Colonic mucosa (tissue), 4 donors: ENCODE data around the gene C20orf173. TPM values are rescaled to one million over a fixed set of nuclear protein-coding genes. Genes with fewer than 3 reads are reported as not detected.
A peak's percentile ranks its signal among the peaks of the same experiment; 100 is the strongest.

Source experiments
- DNase-seq: peaks from one replicate; pipeline ENCODE4 v3.0.0-alpha.2; 2020
- H3K27ac ChIP-seq: fragments of 200-600 bp; one replicate; pipeline ENCODE4 v1.8.0; 2021
- H3K27me3 ChIP-seq: fragments of 200-600 bp; one replicate; pipeline ENCODE4 v1.8.0; 2021
- H3K36me3 ChIP-seq: fragments of 200-600 bp; one replicate; pipeline ENCODE4 v1.8.0; 2021
- H3K4me1 ChIP-seq: fragments of 200-600 bp; one replicate; pipeline ENCODE4 v1.8.0; 2021; ENCODE audit warnings: mild to moderate bottlenecking
- H3K4me3 ChIP-seq: fragments of 200-600 bp; one replicate; pipeline ENCODE4 v1.8.0; 2021
- H3K9ac ChIP-seq, 2 donors: one replicate each; pipeline ENCODE4 v1.7.0; 2013; ENCODE audit warnings: control low read depth in 2 of 2, low read depth in 2 of 2, low read length in 2 of 2
- H3K9me3 ChIP-seq: fragments of 200-600 bp; one replicate; pipeline ENCODE4 v1.8.0; 2021
- intact Hi-C: fragments of 100-400 bp; cut with DNase I; formaldehyde crosslinking; loops from one replicate; pipeline ENCODE4 v1.14.1; 2022
- total RNA-seq, 2 donors: library from RNA; stranded (reverse); fragmentation: NEBNext Ultra II Directional in 1 of 2; extraction: Animal tissue kit (Norgen Biotek cat#: 25700) in 1 of 2; gene quantifications; one replicate each; pipeline ENCODE4 v1.2.1, GENCODE V29; 2021
- TF ChIP-seq, protein P1 (sequence below): fragments of 200-600 bp; IDR thresholded peaks from one replicate; pipeline ENCODE4 v1.8.0; 2022; ENCODE audit warnings: antibody characterized with exemption, mild to moderate bottlenecking
- donor health status: healthy.
- donor health status: DM: no; HTN: no; CAD: no.
- donor health status: DM: no; HTN: no; CAD: no.

Gene C20orf173
- total RNA-seq, 2 donors from 2014 or later: not detected

DNA sequence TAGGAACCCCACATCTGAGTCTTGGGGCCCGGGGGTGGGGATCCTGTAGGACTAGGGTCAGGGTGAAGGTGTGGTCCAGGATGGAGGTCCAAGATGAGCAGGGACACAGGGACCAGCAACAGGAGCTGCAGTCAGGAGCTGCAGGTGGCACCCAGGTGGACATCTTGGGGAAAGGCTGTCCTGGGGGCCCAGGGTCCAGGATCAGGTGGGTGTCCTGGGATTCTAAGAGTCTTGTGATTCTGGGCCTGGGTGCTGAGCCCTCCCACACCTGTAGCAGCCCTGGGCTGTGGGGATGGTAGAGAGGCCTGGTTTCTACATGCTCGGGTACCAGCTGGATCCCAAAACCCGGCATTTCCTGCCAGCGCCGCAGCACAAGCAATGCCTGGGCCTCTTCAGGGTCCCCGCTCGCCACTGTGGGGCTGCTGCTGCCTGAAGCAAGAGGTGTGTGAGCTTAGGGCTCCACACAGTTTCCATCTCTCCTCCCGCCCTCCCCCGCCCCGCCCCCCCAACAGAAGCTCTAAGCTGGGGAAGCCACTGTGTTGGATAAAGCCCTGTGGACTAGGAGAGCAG is 33.2 kb upstream of the C20orf173 start:
- Histone ChIP-seq H3K27me3 (no peaks in the 10 kb centered on the region), H3K9me3 (no peaks in the 10 kb centered on the region), H3K9ac (no peak overlapping the region), H3K36me3 (no peaks in the 10 kb centered on the region), H3K4me1 (no peaks in the 10 kb centered on the region), H3K27ac (no peak overlapping the region), H3K4me3 (no peak overlapping the region)
- DNase-seq: no peak
- TF ChIP-seq, protein P1, sequence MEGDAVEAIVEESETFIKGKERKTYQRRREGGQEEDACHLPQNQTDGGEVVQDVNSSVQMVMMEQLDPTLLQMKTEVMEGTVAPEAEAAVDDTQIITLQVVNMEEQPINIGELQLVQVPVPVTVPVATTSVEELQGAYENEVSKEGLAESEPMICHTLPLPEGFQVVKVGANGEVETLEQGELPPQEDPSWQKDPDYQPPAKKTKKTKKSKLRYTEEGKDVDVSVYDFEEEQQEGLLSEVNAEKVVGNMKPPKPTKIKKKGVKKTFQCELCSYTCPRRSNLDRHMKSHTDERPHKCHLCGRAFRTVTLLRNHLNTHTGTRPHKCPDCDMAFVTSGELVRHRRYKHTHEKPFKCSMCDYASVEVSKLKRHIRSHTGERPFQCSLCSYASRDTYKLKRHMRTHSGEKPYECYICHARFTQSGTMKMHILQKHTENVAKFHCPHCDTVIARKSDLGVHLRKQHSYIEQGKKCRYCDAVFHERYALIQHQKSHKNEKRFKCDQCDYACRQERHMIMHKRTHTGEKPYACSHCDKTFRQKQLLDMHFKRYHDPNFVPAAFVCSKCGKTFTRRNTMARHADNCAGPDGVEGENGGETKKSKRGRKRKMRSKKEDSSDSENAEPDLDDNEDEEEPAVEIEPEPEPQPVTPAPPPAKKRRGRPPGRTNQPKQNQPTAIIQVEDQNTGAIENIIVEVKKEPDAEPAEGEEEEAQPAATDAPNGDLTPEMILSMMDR: no peak
- intact Hi-C loops: no loop called here

DNA sequence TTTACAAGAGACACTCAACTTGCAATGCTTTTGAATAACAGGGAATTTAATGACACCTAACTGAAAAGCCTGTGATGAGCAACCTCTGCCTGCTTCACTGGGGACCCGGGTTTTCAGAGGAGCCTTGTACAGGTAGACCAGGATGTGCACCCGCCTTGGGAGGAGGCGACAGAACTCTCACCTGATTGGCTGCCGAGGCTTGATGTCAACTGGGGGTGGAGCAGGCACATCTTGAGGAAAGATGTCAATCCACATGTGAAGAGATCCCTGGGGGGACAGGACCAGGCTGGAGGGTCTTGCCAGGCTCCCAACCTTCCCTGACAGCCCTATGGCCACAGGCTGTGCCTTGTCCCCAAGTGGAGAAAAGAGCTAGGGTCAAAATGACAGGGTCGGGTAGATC is 32.2 kb upstream of the C20orf173 start:
- H3K4me1 ChIP-seq: no peaks in the 10 kb centered on the region
- no peaks in the 10 kb centered on the region for H3K27me3 ChIP-seq
- TF ChIP-seq, protein P1: no peak
- intact Hi-C loops: no loop called here
- no peak for DNase-seq
- H3K36me3 ChIP-seq: no peaks in the 10 kb centered on the region
- no peak overlapping the region for H3K27ac ChIP-seq
- H3K9ac ChIP-seq: no peak overlapping the region
- no peak overlapping the region for H3K4me3 ChIP-seq
- no peaks in the 10 kb centered on the region for H3K9me3 ChIP-seq

DNA sequence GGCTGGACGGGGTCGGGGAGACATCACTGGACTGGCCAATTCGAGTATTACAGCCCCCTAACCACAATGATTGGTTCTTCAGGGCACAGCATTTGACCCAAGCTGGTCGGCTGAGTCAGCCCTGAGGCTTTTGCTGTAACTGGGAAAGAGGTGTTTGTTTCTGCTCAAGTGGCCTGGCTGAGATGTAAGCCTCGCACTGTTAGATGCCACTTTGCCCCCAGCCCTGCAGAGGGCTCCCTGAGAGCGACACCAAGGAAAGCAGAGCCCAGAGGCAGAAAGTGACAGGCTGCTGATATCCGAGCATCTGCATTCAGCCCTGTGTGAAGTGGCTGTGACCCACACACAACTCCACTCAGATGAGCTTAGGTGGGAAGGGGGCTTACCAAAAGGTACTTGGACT is 31.8 kb upstream of the C20orf173 start:
- no peaks in the 10 kb centered on the region for H3K27me3 ChIP-seq
- DNase-seq: no peak
- H3K4me3 ChIP-seq: no peak overlapping the region
- TF ChIP-seq, protein P1: no peak
- no peaks in the 10 kb centered on the region for H3K36me3 ChIP-seq
- H3K27ac ChIP-seq: no peak overlapping the region
- no peaks in the 10 kb centered on the region for H3K4me1 ChIP-seq
- no peaks in the 10 kb centered on the region for H3K9me3 ChIP-seq
- intact Hi-C loops: no loop called here
- H3K9ac ChIP-seq: no peak overlapping the region

DNA sequence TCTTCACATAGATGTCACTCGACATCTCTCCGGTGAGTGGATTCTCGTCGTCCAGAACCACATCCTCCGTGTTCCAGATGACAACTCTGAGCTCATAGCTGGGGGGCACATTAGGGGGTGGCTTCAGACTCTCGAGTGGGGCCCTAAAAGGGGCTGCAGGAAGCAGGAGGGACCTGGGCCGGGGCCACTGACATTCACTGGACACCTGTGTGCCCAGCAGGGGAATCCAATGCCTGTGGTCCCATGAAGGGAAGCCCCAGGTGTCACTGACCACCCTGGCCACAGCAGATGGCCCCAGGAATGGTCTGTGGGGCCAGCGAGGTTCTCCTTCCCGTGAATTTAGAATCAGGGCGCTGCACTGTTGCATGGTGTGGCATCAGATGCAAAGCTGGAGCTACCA is 31.1 kb upstream of the C20orf173 start:
- intact Hi-C loops: no loop called here
- Histone ChIP-seq H3K9me3 (no peaks in the 10 kb centered on the region), H3K36me3 (no peaks in the 10 kb centered on the region), H3K27me3 (no peaks in the 10 kb centered on the region), H3K4me3 (no peak overlapping the region), H3K4me1 (no peaks in the 10 kb centered on the region), H3K9ac (no peak overlapping the region), H3K27ac (no peak overlapping the region)
- TF ChIP-seq, protein P1: no peak
- DNase-seq: no peak

DNA sequence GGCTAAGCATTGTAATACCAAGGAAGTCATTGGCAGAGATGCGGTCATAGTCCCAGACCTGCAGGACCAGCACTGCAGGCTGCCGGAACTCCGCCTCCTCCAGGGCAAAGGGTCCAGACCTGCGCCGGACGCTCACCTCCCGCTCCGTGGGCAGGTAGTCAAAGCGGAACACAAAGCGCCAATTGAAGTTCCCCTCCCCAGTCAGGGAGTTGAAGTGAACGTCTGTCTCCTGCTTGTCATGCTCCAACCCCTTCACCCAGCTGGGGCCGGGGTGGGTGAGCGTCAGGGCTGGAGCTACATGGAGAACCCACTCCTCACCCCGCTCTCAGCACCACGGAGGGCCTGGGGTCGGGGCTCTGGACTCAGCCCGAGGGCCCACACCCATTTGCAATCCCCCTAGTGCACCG is 30.7 kb upstream of the C20orf173 start:
- Histone ChIP-seq H3K4me3 (no peak overlapping the region), H3K27ac (no peak overlapping the region), H3K4me1 (no peaks in the 10 kb centered on the region), H3K9ac (no peak overlapping the region), H3K36me3 (no peaks in the 10 kb centered on the region), H3K9me3 (no peaks in the 10 kb centered on the region), H3K27me3 (no peaks in the 10 kb centered on the region)
- TF ChIP-seq, protein P1: no peak
- DNase-seq: peak; percentile 72
- intact Hi-C loops: no loop called here
